Measurements from ENCODE around the gene GAPT.

The GAPT gene

DNA sequence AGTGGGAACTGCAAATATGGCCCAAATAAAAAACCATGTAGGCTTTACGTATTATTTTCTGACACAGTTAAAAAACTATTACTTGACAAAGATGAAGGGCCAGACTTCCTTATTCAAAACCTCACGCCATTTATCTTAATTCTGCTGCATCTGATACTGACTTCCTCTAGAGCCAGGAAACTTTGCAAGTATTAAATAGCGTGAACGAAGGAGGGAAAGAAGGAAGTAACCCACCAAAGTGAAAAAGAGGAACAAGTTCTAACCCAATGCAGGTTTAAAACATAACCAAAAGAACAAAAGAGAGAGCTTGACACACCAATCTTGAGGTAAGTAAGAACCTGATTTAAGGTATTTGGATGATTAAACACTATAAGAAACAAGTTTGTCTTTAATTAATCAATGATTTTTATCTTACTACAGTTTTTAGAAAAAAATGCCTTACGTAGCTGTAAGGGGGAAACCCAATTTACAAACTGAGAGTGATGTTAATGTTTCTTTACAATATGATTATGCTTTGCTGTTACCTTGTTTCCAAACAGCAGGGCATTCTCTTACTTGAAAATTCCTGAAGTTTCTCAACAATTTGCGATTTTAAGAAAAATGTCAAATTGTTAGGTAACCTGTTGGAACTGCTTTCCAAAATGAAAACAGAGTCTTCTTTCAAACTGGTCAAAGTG, at the start of gene GAPT:
Gene GAPT, plus strand, starts transcription at position 220 of the 677 bp plus-strand sequence. CDS start 3,102 bp downstream, outside the sequence.
- Histone ChIP-seq H3K9me3 (no peaks in the 10 kb centered on the region), H3K27ac (no peak within 1 kb of the TSS), H3K4me1 (peaks cover 17% of the 10 kb centered on the region), H3K36me3 (no peaks in the 10 kb centered on the region), H3K4me3 (no peak within 1 kb of the TSS), H4K20me1 (no peaks in the 10 kb centered on the region), H3K9ac (no peak within 1 kb of the TSS), H3K27me3 (no peaks in the 10 kb centered on the region), H3K4me2 (peak within 1 kb of the TSS; percentile 38)
- no peak for TF ChIP-seq Cebpa-rat (IDR thresholded peaks at IDR 0.05)

DNA sequence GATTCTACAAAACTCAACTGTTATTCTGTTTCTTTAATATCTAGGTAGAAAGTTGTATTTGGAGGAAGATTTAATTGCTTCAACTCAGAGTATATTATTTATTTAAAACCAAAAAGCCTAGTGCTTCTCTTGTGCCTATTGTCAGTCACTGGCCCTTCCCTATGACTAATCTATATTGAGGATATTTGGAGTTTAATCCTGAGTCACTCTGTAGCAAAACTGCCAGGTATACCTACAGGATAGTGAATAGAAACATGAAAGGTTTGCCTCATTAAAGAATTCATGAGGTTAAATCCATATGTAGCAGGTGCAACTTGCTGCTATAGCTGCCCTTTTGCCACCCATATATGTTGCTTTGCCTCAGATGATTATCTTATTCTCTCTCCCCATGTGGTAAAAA, 46.4 kb upstream of the GAPT start:
- no peak overlapping the region for H3K4me3 ChIP-seq
- no peaks in the 10 kb centered on the region for H3K36me3 ChIP-seq
- H3K27me3 ChIP-seq = no peaks in the 10 kb centered on the region
- no peak overlapping the region for H3K9ac ChIP-seq
- H4K20me1 ChIP-seq = no peaks in the 10 kb centered on the region
- no peaks in the 10 kb centered on the region for H3K4me1 ChIP-seq
- no peak overlapping the region for H3K27ac ChIP-seq
- peaks cover 8% of the 10 kb centered on the region; the same call in 1 of the 2 replicates for H3K9me3 ChIP-seq
- H3K4me2 ChIP-seq = no peak overlapping the region
- no peak for TF ChIP-seq Cebpa-rat (IDR thresholded peaks at IDR 0.05)

DNA sequence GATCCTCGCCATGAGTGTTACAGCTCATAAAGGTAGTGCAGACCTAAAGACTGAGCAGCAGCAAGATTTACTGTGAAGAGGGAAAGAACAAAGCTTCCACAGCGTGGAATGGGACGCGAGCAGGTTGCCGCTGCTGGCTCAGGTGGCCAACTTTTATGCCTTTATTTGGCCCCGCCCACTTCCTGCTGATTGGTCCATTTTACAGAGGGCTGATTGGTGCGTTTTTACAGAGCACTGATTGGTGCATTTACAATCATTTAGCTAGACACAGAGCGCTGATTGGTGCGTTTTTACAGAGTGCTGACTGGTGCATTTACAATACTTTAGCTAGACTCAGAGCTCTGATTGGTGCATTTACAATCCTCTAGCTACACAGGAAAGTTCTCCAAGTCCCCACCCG, 45.2 kb upstream of the GAPT start:
- peaks cover 8% of the 10 kb centered on the region; the same call in 1 of the 2 replicates for H3K9me3 ChIP-seq
- no peak for TF ChIP-seq Cebpa-rat (IDR thresholded peaks at IDR 0.05)
- H3K27ac ChIP-seq = no peak overlapping the region
- no peak overlapping the region for H3K9ac ChIP-seq
- no peaks in the 10 kb centered on the region for H3K27me3 ChIP-seq
- no peaks in the 10 kb centered on the region for H3K4me1 ChIP-seq
- H4K20me1 ChIP-seq = no peaks in the 10 kb centered on the region
- H3K4me3 ChIP-seq = no peak overlapping the region
- H3K4me2 ChIP-seq = no peak overlapping the region
- H3K36me3 ChIP-seq = no peaks in the 10 kb centered on the region

DNA sequence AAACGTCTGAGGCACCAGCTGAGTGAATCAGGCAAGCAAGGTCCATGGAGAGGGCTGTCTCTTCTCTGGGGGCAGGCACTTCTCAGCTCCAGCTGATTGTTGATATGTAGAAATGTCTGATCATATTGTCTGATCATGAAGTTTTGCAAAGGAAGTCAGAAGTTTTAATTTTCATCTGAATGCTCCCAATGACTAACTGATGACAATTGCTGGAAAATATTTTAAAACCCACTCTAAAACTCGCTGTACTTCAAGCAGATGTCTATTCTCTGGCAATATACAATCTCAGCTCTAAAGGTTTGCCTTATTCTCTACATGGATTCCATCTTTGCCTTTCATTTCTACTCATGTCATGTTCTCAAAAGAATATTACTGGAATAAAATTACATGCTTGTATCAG, 44.0 kb upstream of the GAPT start:
- Histone ChIP-seq H3K36me3 (no peaks in the 10 kb centered on the region), H3K4me2 (no peak overlapping the region), H3K9me3 (peaks cover 8% of the 10 kb centered on the region; the same call in 1 of the 2 replicates), H3K4me3 (no peak overlapping the region), H4K20me1 (no peaks in the 10 kb centered on the region), H3K4me1 (no peaks in the 10 kb centered on the region), H3K9ac (no peak overlapping the region), H3K27ac (no peak overlapping the region), H3K27me3 (no peaks in the 10 kb centered on the region)
- no peak for TF ChIP-seq Cebpa-rat (IDR thresholded peaks at IDR 0.05)

DNA sequence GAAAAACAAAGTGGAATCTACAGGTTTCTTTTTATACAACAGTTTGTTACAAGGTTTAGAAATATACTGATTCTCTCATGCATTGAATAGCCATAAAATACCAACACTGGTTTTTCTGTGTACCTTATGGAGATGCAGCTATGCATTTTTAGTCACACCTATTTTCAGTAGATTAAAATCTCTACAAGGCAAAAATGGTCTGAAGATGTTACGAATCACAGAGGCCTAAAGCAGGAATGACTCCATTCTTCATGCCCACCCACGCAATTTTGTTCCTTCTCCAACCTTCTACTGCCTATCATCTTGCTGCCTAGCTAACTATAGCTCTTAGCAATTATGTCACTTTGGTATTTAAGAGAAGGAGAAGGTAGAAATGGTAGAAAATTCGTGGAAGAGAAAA, 41.2 kb upstream of the GAPT start:
- no peak for TF ChIP-seq Cebpa-rat (IDR thresholded peaks at IDR 0.05)
- Histone ChIP-seq H4K20me1 (no peaks in the 10 kb centered on the region), H3K27ac (no peak overlapping the region), H3K4me1 (no peaks in the 10 kb centered on the region), H3K36me3 (peaks cover 14% of the 10 kb centered on the region), H3K9ac (no peak overlapping the region), H3K9me3 (peaks cover 8% of the 10 kb centered on the region; the same call in 1 of the 2 replicates), H3K4me2 (no peak overlapping the region), H3K4me3 (no peak overlapping the region), H3K27me3 (no peaks in the 10 kb centered on the region)

DNA sequence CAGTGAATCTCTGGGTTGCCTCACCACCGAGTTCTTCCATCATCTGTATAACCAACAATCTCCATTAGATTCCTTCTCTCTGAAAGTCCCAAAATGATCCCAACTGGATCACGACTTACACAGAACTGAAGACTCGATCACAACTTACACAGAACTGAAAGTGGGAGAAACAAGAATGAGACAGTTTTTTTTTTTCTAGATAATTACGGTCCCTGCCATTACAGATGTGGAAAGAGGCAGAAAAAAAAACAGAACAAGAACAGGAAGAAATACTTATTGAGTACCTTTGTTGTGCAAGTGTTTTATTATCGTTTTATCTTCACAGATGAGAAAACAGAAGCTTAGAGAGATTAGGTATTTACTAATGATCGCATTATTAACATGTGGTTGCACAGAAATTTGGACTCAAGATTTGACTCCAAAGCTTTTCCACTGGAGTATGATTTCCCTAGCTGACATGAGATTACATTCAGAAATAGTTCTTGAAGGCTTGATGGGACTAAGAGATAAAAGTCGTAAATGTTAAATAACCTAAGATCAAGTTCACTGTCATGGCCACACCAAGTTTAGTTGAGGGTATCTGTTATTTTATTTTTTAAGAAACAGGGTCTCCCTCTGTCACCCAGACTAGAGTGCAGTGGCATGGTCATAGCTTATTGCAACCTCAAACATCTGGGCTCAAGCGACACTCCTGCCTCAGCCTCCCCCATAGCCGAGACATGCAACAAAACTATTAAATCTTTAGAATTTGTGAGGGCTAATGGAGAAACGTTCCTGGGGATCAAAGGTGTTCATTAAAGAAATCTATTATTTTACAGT, 40.2 kb upstream of the GAPT start:
- Histone ChIP-seq H3K27me3 (no peaks in the 10 kb centered on the region), H3K9me3 (peaks cover 6% of the 10 kb centered on the region; the same call in 1 of the 2 replicates), H3K4me2 (no peak overlapping the region), H3K4me1 (no peaks in the 10 kb centered on the region), H3K4me3 (no peak overlapping the region), H4K20me1 (no peaks in the 10 kb centered on the region), H3K9ac (no peak overlapping the region), H3K27ac (no peak overlapping the region), H3K36me3 (peaks cover 24% of the 10 kb centered on the region)
- no peak for TF ChIP-seq Cebpa-rat (IDR thresholded peaks at IDR 0.05)

DNA sequence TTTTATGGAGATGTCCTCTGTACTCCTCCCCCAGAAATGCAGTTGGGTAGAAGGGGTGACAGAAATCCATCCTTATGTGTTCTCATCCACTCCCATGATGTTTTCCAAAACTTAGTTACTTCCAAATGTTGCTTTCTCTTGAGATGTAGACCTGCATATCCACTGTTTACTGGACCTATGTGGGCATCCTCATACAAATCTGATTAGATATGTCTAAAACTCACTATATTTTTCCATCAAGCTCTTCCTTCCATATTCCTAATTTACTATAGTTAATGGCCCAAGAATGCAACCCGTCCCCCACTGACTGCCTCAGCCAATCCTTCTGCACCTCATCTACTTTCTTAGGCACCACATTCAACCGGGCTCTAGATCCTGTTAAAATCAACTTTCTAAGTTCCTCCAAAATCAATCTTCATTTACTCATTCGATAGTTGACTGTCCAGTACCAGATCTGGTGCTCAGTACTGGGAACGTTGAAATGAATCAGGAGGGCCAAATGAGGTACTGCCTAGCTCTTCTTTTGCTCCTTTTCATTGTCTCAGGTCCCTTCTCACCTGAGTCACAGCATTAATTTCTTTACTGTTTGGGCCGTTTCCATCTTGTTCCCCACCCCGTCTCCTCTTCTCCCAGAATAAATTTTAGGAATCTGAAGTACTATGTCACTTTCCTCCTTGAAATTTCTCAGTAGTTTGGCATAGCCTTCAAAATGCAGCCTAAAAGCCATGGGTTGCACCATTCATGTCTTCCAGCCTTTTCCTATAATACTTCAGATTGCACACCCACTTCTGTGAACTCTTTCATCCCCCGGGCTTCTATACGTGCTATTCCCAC, 39.3 kb upstream of the GAPT start:
- peaks cover 31% of the 10 kb centered on the region for H3K36me3 ChIP-seq
- no peak overlapping the region for H3K27ac ChIP-seq
- no peak overlapping the region for H3K4me2 ChIP-seq
- no peaks in the 10 kb centered on the region for H3K9me3 ChIP-seq
- no peak overlapping the region for H3K4me3 ChIP-seq
- H4K20me1 ChIP-seq = no peaks in the 10 kb centered on the region
- no peak for TF ChIP-seq Cebpa-rat (IDR thresholded peaks at IDR 0.05)
- H3K27me3 ChIP-seq = no peaks in the 10 kb centered on the region
- H3K4me1 ChIP-seq = no peaks in the 10 kb centered on the region
- no peak overlapping the region for H3K9ac ChIP-seq

DNA sequence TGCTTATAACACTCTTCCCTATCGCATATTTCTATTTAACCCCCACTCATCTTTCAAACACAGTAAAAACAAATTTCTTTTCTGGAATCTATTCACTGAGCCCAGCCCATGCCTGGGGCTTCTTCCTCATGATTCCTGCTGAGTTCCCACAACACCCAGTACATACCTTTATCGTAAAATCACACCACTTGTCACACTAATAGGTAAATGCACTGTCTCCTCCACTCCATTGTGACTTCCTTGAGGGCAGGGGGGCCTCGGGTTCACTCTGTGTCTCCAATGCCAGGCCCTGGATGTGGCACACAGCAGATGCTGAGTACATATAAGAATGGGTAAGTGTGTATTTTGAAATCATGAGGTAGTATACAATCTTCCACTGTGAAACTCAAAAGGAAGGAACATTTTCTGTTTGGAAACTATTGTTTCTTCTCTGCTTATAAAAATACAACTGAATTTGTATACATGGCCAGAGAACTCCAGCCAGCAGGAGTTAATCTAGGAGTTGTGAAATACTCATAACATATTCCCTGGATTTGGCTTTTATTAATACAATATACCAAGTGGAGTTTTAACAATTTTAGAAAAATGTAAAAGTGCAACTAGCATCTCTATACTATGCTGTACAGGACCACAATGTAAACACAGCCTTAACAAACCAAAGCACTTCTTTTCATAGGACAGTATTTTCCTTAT, 38.5 kb upstream of the GAPT start:
- Histone ChIP-seq H3K4me2 (no peak overlapping the region), H4K20me1 (no peaks in the 10 kb centered on the region), H3K27me3 (no peaks in the 10 kb centered on the region), H3K4me3 (no peak overlapping the region), H3K9ac (no peak overlapping the region), H3K36me3 (peaks cover 35% of the 10 kb centered on the region), H3K9me3 (no peaks in the 10 kb centered on the region), H3K27ac (no peak overlapping the region), H3K4me1 (no peaks in the 10 kb centered on the region)
- TF ChIP-seq Cebpa-rat (IDR thresholded peaks at IDR 0.05) = no peak

DNA sequence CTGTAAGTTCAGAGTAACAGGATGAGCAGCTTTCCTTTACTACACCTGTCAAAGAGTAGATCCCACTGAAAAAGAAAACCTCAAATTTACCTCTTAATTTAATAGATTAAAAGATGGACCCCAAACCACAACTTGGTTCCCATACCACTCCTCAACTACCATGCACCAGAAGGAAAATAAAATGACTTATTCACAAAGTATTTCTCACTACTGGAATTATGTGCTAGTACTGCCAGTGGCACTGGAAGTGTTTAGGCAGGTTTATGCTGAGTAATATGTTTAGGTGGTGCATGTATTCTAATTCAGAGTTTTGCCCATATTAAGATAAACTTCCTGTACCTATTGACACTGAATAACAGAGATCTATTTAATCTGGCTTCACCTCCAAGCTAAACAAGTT, 37.9 kb upstream of the GAPT start:
- no peak overlapping the region for H3K27ac ChIP-seq
- H3K9me3 ChIP-seq = no peaks in the 10 kb centered on the region
- peaks cover 2% of the 10 kb centered on the region for H3K27me3 ChIP-seq
- peaks cover 35% of the 10 kb centered on the region for H3K36me3 ChIP-seq
- TF ChIP-seq Cebpa-rat (IDR thresholded peaks at IDR 0.05) = no peak
- H3K9ac ChIP-seq = no peak overlapping the region
- peaks cover 5% of the 10 kb centered on the region; the same call in 1 of the 2 replicates for H4K20me1 ChIP-seq
- H3K4me3 ChIP-seq = no peak overlapping the region
- H3K4me1 ChIP-seq = 0 out of 2 replicates have a peak, but pooled peaks cover 3% of the 10 kb centered on the region
- no peak overlapping the region for H3K4me2 ChIP-seq

Data from BLaER1 (cell line).